Heart left ventricle (tissue), 16 donors: ENCODE data around the gene ST3GAL4. TPM values are rescaled to one million over a fixed set of nuclear protein-coding genes. Genes with fewer than 3 reads are reported as not detected.
A peak's percentile ranks its signal among the peaks of the same experiment; 100 is the strongest.

Source experiments
- ATAC-seq, 4 donors: fragments of 200-7000 bp; cut with Tn5 transposase; one replicate each; pipeline ENCODE4 v1.9.1; 2020 to 2022; ENCODE audit warnings: moderate library complexity in 4 of 4, mild to moderate bottlenecking in 3 of 4, moderate number of reproducible peaks in 1 of 4
- DNase-seq, 5 donors: peaks; one replicate each; pipeline ENCODE4 v3.0.0-alpha.2; 2020
- H3K27ac ChIP-seq, 12 donors: fragments of 200-600 bp; sonication (generic) in 4 of 12; one replicate each; pipeline versions ENCODE4 v1.5.0 to v1.8.0; 2016 to 2022; ENCODE audit warnings: mild to moderate bottlenecking in 2 of 12
- H3K27me3 ChIP-seq, 9 donors: fragments of 200-600 bp; sonication (generic) in 2 of 9; one replicate each; pipeline versions ENCODE4 v1.5.1 to v1.8.0; 2016 to 2022; ENCODE audit warnings: mild to moderate bottlenecking in 3 of 9
- H3K36me3 ChIP-seq, 9 donors: fragments of 200-600 bp; sonication (generic) in 2 of 9; one replicate each; pipeline versions ENCODE4 v1.5.0 to v1.8.0; 2018 to 2022; ENCODE audit warnings: mild to moderate bottlenecking in 2 of 9
- H3K4me1 ChIP-seq, 12 donors: fragments of 200-600 bp; sonication (generic) in 4 of 12; one replicate each; pipeline versions ENCODE4 v1.5.0 to v1.8.0; 2016 to 2022; ENCODE audit warnings: mild to moderate bottlenecking in 3 of 12
- H3K4me3 ChIP-seq, 12 donors: fragments of 200-600 bp; sonication (generic) in 4 of 12; one replicate each; pipeline versions ENCODE4 v1.5.0 to v1.8.0; 2017 to 2022; ENCODE audit warnings: mild to moderate bottlenecking in 9 of 12, moderate library complexity in 4 of 12
- H3K9me3 ChIP-seq, 12 donors: fragments of 200-600 bp; sonication (generic) in 4 of 12; one replicate each; pipeline versions ENCODE4 v1.5.0 to v1.8.0; 2016 to 2022; ENCODE audit warnings: mild to moderate bottlenecking in 1 of 12
- POLR2A ChIP-seq, 2 donors: fragments of 450-650 bp; IDR thresholded peaks; one replicate each; pipeline ENCODE4 v1.6.1; 2017; ENCODE audit warnings: antibody characterized with exemption in 2 of 2, mild to moderate bottlenecking in 2 of 2, moderate library complexity in 2 of 2
- WGBS, 4 donors: extraction: QIAGEN DNeasy Blood & Tissue Kit in 2 of 4; methylation state at CpG; one replicate each; pipeline versions ENCODE4 v1.1.5 to v1.1.7; 2013 to 2018; 5-methylcytosine and 5-hydroxymethylcytosine counted together
- intact Hi-C, 10 donors: fragments of 100-400 bp; cut with DNase I; formaldehyde crosslinking; loops; one replicate each; pipeline versions ENCODE4 v1.11.1 to v1.14.2; 2022
- polyA plus RNA-seq, 2 donors: library from polyadenylated mRNA; stranded (reverse); fragments of 200-250 nt; gene quantifications; one replicate each; pipeline ENCODE4 v1.2.3, GENCODE V29; 2013
- total RNA-seq, 9 donors: library from RNA; depleted of rRNA in 2 of 9; stranded (reverse); fragments of >200 nt in 2 of 9; fragmentation: NEBNext Ultra II Directional in 3 of 9; extraction: Animal tissue kit (Norgen Biotek cat#: 25700) in 3 of 9; gene quantifications; one replicate each; pipeline versions ENCODE4 v1.1.0 to v1.2.4, GENCODE V29; 2016 to 2023
- TF ChIP-seq, protein P1 (sequence below), 12 donors: fragments of 200-600 bp; sonication (generic) in 4 of 12; IDR thresholded peaks; one replicate each; pipeline versions ENCODE4 v1.5.0 to v1.8.0; 2018 to 2022; ENCODE audit warnings: antibody characterized with exemption in 12 of 12, mild to moderate bottlenecking in 5 of 12
- donor health status: ischemic (EF 13 %, LVEDD 7.1; RV severe dilation, severe dysfunction).
- donor health status: healthy with polysubstance abuse.
- donor health status: DM: no; HTN: yes; CAD: no.
- donor health status: DM: no; HTN: no; CAD: no.
- donor health status: ischemic (EF 25% LVEDD 6.9; RV normal size, moderate dysfunction).
- donor health status: ischemic (EF 25% LVEDD 5.7; RV mildly dilated, moderate dysfunction).
- donor health status: healthy.
- donor health status: DM: yes; HTN: yes; CAD: no.
- donor health status: ischemic (EF 35%, LVEDD 5.7; RV mildly dilated, moderate dysfunction).
- donor health status: nonischemic (EF 11% LVEDD 7.7; RV severe dilation, severe dysfunction).
- donor health status: DM: yes; HTN: yes; CAD: no.
- donor health status: PGD.
- donor health status: ischemic (EF 29% LVEDD 5.4; RV normal size, mild dysfunction).
- donor health status: nonischemic (EF 23%, LVEDD 6.1; RV moderate dilation, normal function).

The ST3GAL4 gene
- total and polyA plus RNA-seq, 11 donors = 30.6 to 168 (median 66.1) TPM

- TF ChIP-seq, protein P1, sequence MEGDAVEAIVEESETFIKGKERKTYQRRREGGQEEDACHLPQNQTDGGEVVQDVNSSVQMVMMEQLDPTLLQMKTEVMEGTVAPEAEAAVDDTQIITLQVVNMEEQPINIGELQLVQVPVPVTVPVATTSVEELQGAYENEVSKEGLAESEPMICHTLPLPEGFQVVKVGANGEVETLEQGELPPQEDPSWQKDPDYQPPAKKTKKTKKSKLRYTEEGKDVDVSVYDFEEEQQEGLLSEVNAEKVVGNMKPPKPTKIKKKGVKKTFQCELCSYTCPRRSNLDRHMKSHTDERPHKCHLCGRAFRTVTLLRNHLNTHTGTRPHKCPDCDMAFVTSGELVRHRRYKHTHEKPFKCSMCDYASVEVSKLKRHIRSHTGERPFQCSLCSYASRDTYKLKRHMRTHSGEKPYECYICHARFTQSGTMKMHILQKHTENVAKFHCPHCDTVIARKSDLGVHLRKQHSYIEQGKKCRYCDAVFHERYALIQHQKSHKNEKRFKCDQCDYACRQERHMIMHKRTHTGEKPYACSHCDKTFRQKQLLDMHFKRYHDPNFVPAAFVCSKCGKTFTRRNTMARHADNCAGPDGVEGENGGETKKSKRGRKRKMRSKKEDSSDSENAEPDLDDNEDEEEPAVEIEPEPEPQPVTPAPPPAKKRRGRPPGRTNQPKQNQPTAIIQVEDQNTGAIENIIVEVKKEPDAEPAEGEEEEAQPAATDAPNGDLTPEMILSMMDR (IDR thresholded peaks at IDR 0.05) = no peak
- TF ChIP-seq POLR2A (IDR thresholded peaks at IDR 0.05) = no peak
- Histone ChIP-seq H3K9me3 (no peaks in the 10 kb centered on the region), H3K27me3 (no peaks in the 10 kb centered on the region), H3K4me3 (no peak overlapping the region), H3K27ac (no peak overlapping the region), H3K4me1 (peaks cover 3 to 57% (median 16%) of the 10 kb centered on the region in 12 donors), H3K36me3 (no peaks in the 10 kb centered on the region)
- 87 to 95% (median 92%) methylated on average over 11 of the region's 11 CpGs for WGBS, 4 donors
- ATAC-seq = no peak
- intact Hi-C loops = loop anchor here in 2 of 10 donors (10.0 kb wide), 1 partner anchor 119 kb away; no protein-coding TSS in a partner anchor
- peak in 1 of 5 donors; percentile 55 for DNase-seq
Measured at GRCh38 chr11:126433244-126433846, 77.9 kb downstream of the ST3GAL4 start.

GRCh38 chr11:126433989-126434949 is 78.8 kb downstream of the ST3GAL4 start:
- H3K9me3 ChIP-seq = no peaks in the 10 kb centered on the region
- TF ChIP-seq, protein P1 (IDR thresholded peaks at IDR 0.05) = no peak
- TF ChIP-seq POLR2A (IDR thresholded peaks at IDR 0.05) = no peak
- 76 to 82% (median 79%) methylated on average over 11 to 16 of the region's 16 CpGs for WGBS, 4 donors
- intact Hi-C loops = loop anchor here in 3 of 10 donors (2.0 to 10.0 kb wide), 2 partner anchors 119 kb away; no protein-coding TSS in a partner anchor
- H3K27me3 ChIP-seq = no peaks in the 10 kb centered on the region
- no peak overlapping the region for H3K27ac ChIP-seq
- ATAC-seq (no peak), DNase-seq (peak in 1 of 5 donors; percentile 59)
- H3K36me3 ChIP-seq = no peaks in the 10 kb centered on the region
- H3K4me1 ChIP-seq = peaks cover 3 to 65% (median 21%) of the 10 kb centered on the region in 12 donors
- no peak overlapping the region for H3K4me3 ChIP-seq

DNA sequence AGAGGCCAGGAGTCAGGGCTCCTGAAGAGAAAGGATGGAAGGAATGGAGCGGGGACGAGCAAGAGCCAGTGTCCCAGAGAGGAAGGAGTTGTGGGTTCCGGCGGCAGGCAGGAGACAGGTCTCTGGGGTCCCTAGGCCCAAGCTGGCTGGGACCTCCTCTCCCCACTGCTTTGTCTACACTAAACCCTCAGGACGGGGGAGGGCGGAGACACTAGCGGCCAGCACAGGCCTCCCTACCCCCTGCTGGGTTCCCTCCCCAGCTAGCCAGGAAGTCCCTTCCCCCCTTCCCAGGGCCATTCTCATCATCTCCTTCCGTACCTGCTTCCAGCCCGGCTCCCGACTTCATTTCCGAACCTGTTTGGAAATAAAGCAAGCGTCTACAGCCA is 79.5 kb downstream of the ST3GAL4 start:
- 59 to 75% (median 74%) methylated on average over 12 of the region's 12 CpGs for WGBS, 4 donors
- DNase-seq (peak in 1 of 5 donors; percentile 50), ATAC-seq (no peak)
- intact Hi-C loops = loop anchor here in 5 of 10 donors (2.0 to 10.0 kb wide), 3 partner anchors 120 to 123 kb away; no protein-coding TSS in a partner anchor
- Histone ChIP-seq H3K9me3 (no peaks in the 10 kb centered on the region), H3K4me3 (no peak overlapping the region), H3K27ac (no peak overlapping the region), H3K4me1 (peaks cover 3 to 65% (median 21%) of the 10 kb centered on the region in 12 donors), H3K36me3 (no peaks in the 10 kb centered on the region), H3K27me3 (no peaks in the 10 kb centered on the region)
- TF ChIP-seq, protein P1 (IDR thresholded peaks at IDR 0.05) = no peak
- TF ChIP-seq POLR2A (IDR thresholded peaks at IDR 0.05) = no peak
